AG04449 (cell line): ENCODE measurements around the gene EXOC6B.
"Not testable (repeated sequence)": the region's sequence is repeated elsewhere in the genome, so short reads cannot be mapped to it uniquely, and the experiment has no call there.

Source experiments
- CTCF ChIA-PET: fragments of 350-600 bp; formaldehyde crosslinking; extraction: SDS; loops from one replicate; lab custom pipeline; 2021; ENCODE audit warnings: antibody characterized with exemption; lab: Yijun Ruan, JAX
- POLR2A ChIA-PET: fragments of 400-600, 350-600 bp; formaldehyde crosslinking; extraction: SDS; loops from one replicate; lab custom pipeline; 2020; ENCODE audit warnings: antibody characterized with exemption, inconsistent platforms; lab: Yijun Ruan, JAX
- DNase-seq: peaks from one replicate; pipeline ENCODE4 v3.0.0-alpha.2; 2010; ENCODE audit warnings: low read depth, low spot score
- H3K4me3 ChIP-seq: 2 replicates; pipeline ENCODE4 v1.5.1; 2011; ENCODE audit warnings: low read depth, mild to moderate bottlenecking, control low read depth, low read length
- TF ChIP-seq, protein P1 (sequence below): IDR thresholded peaks from one replicate; pipeline ENCODE4 v1.5.1; 2011; ENCODE audit warnings: mild to moderate bottlenecking, moderate library complexity, low read length, control low read depth, inconsistent platforms; ENCODE audit not compliant: insufficient read depth; ENCODE audit errors: missing control alignments

EXOC6B gene

GRCh38 chr2:72661985-72662384, 163.8 kb downstream of the EXOC6B start:
- no peak overlapping the region for H3K4me3 ChIP-seq
- ChIA-PET CTCF (no interaction called here), POLR2A (no interaction called here)
- no peak for DNase-seq
- TF ChIP-seq, protein P1, sequence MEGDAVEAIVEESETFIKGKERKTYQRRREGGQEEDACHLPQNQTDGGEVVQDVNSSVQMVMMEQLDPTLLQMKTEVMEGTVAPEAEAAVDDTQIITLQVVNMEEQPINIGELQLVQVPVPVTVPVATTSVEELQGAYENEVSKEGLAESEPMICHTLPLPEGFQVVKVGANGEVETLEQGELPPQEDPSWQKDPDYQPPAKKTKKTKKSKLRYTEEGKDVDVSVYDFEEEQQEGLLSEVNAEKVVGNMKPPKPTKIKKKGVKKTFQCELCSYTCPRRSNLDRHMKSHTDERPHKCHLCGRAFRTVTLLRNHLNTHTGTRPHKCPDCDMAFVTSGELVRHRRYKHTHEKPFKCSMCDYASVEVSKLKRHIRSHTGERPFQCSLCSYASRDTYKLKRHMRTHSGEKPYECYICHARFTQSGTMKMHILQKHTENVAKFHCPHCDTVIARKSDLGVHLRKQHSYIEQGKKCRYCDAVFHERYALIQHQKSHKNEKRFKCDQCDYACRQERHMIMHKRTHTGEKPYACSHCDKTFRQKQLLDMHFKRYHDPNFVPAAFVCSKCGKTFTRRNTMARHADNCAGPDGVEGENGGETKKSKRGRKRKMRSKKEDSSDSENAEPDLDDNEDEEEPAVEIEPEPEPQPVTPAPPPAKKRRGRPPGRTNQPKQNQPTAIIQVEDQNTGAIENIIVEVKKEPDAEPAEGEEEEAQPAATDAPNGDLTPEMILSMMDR = no peak

GRCh38 chr2:72649810-72650209, 176.0 kb downstream of the EXOC6B start:
- POLR2A ChIA-PET = no interaction called here
- CTCF ChIA-PET = no interaction called here
- no peak for DNase-seq

DNA sequence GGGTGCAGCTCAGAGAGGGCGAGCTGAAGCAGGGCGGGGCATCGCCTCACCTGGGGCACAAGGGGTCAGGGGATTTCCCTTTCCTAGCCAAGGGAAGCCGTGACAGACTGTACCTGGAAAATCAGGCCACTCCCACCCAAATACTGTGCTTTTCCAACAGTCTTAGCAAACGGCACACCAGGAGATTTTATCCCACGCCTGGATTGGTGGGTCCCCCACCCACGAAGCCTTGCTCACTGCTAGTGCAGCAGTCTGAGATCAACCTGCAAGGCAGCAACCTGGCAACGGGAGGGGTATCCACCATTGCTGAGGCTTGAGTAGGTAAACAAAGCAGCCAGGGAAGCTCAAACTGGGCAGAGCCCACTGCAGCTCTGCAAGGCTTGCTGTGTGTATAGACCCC, 184.6 kb downstream of the EXOC6B start:
- CTCF ChIA-PET, DNase-seq, POLR2A ChIA-PET: not testable (repeated sequence)

More at GRCh38 chr2:72649810-72650209, 176.0 kb downstream of the EXOC6B start:
- H3K4me3 ChIP-seq = no peak overlapping the region
- TF ChIP-seq, protein P1 = no peak

GRCh38 chr2:72638600-72639211, 187.1 kb downstream of the EXOC6B start:
- TF ChIP-seq, protein P1 = no peak
- no peak for DNase-seq
- ChIA-PET POLR2A (no interaction called here), CTCF (no interaction called here)
- H3K4me3 ChIP-seq = no peak overlapping the region

More for the DNA sequence above, 184.6 kb downstream of the EXOC6B start:
- H3K4me3 ChIP-seq = not testable (repeated sequence)

GRCh38 chr2:72636210-72636609, 189.6 kb downstream of the EXOC6B start:
- DNase-seq = no peak
- TF ChIP-seq, protein P1 = no peak
- POLR2A ChIA-PET = no interaction called here
- CTCF ChIA-PET = no interaction called here
- H3K4me3 ChIP-seq = no peak overlapping the region

DNA sequence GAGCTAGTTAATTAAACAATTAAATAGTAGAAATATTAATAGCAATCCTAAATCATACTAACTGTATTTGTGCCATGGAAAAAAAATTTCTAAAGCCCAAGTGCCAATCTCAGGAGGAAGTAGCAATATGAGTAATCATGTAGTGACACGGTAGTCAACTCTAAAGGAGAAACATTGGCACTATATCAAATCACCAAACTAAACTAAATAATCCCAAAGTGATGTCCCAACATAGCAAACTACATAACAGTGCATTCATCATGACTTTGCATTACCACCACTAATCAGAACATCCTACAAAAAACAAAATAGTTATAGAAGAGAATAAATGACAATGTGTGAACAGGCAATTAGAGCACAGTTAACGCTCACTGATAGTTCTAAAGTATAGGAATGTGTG, 195.1 kb downstream of the EXOC6B start:
- ChIA-PET POLR2A (no interaction called here), CTCF (interaction anchor here (1.2 kb wide), 1 partner anchor 25 kb away, joined by 3 read pairs; no protein-coding TSS in a partner anchor)
- DNase-seq = no peak
- H3K4me3 ChIP-seq = no peak overlapping the region
- TF ChIP-seq, protein P1 = no peak

DNA sequence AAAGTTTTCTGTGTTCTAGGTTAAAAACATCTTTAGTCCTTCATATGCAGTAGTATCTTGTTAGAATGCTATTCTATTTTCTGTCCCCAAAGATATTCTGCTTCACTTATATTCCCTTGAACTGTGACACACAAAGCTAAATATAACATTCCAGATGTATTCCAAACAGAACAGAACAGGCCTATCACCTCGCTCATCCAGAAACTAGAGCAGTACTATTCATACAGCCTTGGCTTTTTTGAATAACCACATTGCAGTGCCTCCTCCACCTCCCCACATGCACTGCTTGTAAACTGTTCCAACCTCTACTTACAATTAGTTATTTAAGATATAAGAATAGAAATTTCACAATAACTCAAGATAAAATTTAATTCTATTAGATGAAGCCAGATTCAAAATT, 196.8 kb downstream of the EXOC6B start:
- ChIA-PET CTCF (interaction anchor here (1.0 to 1.5 kb wide), 2 partner anchors 11 to 49 kb away, joined by 3 read pairs; no protein-coding TSS in a partner anchor), POLR2A (no interaction called here)
- no peak overlapping the region for H3K4me3 ChIP-seq
- TF ChIP-seq, protein P1 = no peak
- no peak for DNase-seq
